Smooth muscle cell (in vitro differentiated cells): Measurements from ENCODE around the gene LCNL1. TPM values are rescaled to one million over a fixed set of nuclear protein-coding genes. Genes with fewer than 3 reads are reported as not detected.

Source experiments
- DNase-seq: peaks from one replicate; lab custom pipeline; 2025; ENCODE audit not compliant: unreplicated experiment; lab: John Stamatoyannopoulos, UW
- H2AFZ ChIP-seq: fragments of 200-600 bp; sonication (generic); 2 replicates; pipeline ENCODE4 v1.6.0; 2016; ENCODE audit warnings: antibody characterized with exemption, low read depth, mild to moderate bottlenecking
- H3F3A ChIP-seq: fragments of 200-600 bp; sonication (generic); 2 replicates; pipeline ENCODE4 v1.6.0; 2017; ENCODE audit warnings: antibody characterized with exemption, low read depth
- H3K27ac ChIP-seq: fragments of 200-600 bp; sonication (generic); 2 replicates; pipeline ENCODE4 v1.5.1; 2016; ENCODE audit warnings: low read depth, mild to moderate bottlenecking
- H3K27me3 ChIP-seq: fragments of 200-600 bp; sonication (generic); 2 replicates; pipeline ENCODE4 v1.6.1; 2016; ENCODE audit warnings: low read depth, mild to moderate bottlenecking
- H3K36me3 ChIP-seq: fragments of 200-600 bp; sonication (generic); 2 replicates; pipeline ENCODE4 v1.5.1; 2016; ENCODE audit warnings: low read depth
- H3K4me1 ChIP-seq: fragments of 200-600 bp; sonication (generic); 2 replicates; pipeline ENCODE4 v1.5.1; 2016; ENCODE audit warnings: low read depth
- H3K4me2 ChIP-seq: fragments of 200-600 bp; sonication (generic); 2 replicates; pipeline ENCODE4 v1.6.0; 2016; ENCODE audit warnings: mild to moderate bottlenecking
- H3K4me3 ChIP-seq: fragments of 200-600 bp; sonication (generic); 2 replicates; pipeline ENCODE4 v1.5.1; 2016; ENCODE audit warnings: mild to moderate bottlenecking
- H3K79me2 ChIP-seq: fragments of 200-600 bp; sonication (generic); 2 replicates; pipeline ENCODE4 v1.6.0; 2016; ENCODE audit warnings: low read depth, mild to moderate bottlenecking
- H3K9ac ChIP-seq: fragments of 200-600 bp; sonication (generic); 2 replicates; pipeline ENCODE4 v1.6.0; 2016; ENCODE audit warnings: low read depth
- H3K9me3 ChIP-seq: fragments of 200-600 bp; sonication (generic); replicated peaks from 2 replicates; pipeline ENCODE4 v1.5.1; 2016; ENCODE audit warnings: low read depth
- H4K20me1 ChIP-seq: fragments of 200-600 bp; sonication (generic); 2 replicates; pipeline ENCODE4 v1.6.0; 2016; ENCODE audit warnings: low read depth
- CTCF ChIP-seq: fragments of 200-600 bp; sonication (generic); IDR thresholded peaks from 2 replicates; pipeline ENCODE4 v1.5.1; 2017; ENCODE audit warnings: borderline replicate concordance, mild to moderate bottlenecking, antibody characterized with exemption; ENCODE audit not compliant: insufficient read depth, poor library complexity, severe bottlenecking
- WGBS: methylation state at CpG from one replicate; pipeline ENCODE4 v1.1.7; 2016; ENCODE audit warnings: low lambda C conversion rate; 5-methylcytosine and 5-hydroxymethylcytosine counted together
- polyA plus RNA-seq: library from polyadenylated mRNA; unstranded; fragments of >200 nt; fragmentation: Nextera tagmentation; extraction: Ambion mirVana; gene quantifications from 2 replicates; pipeline ENCODE4 v1.2.1, GENCODE V29; 2016
- total RNA-seq: library from RNA; depleted of rRNA; stranded (reverse); fragments of >200 nt; gene quantifications from 2 replicates; pipeline ENCODE4 v1.2.3, GENCODE V29; 2014

The LCNL1 gene
- total and polyA plus RNA-seq, 2 experiments from 2014 or later, result 0.89 to 1.1 TPM

- TF ChIP-seq CTCF, result no peak
- no peak overlapping the region for H3K9ac ChIP-seq
- no peak overlapping the region for H3K4me3 ChIP-seq
- no peaks in the 10 kb centered on the region for H3K27me3 ChIP-seq
- H2AFZ ChIP-seq, result no peak overlapping the region
- H3K9me3 ChIP-seq, result no peaks in the 10 kb centered on the region
- H4K20me1 ChIP-seq, result no peaks in the 10 kb centered on the region
- no peak overlapping the region for H3K27ac ChIP-seq
- no peak for DNase-seq
- no peaks in the 10 kb centered on the region for H3F3A ChIP-seq
- 83% methylated on average over 19 of the region's 19 CpGs for WGBS
- H3K36me3 ChIP-seq, result no peaks in the 10 kb centered on the region
- no peaks in the 10 kb centered on the region for H3K79me2 ChIP-seq
- H3K4me1 ChIP-seq, result peaks cover 6% of the 10 kb centered on the region
- no peak overlapping the region for H3K4me2 ChIP-seq
These were observed 29.0 kb upstream of the LCNL1 start for GRCh38 chr9:136953771-136954269.

- no peak overlapping the region for H2AFZ ChIP-seq
- H3K4me2 ChIP-seq, result no peak overlapping the region
- H3K4me3 ChIP-seq, result no peak overlapping the region
- no peak for TF ChIP-seq CTCF
- no peaks in the 10 kb centered on the region for H3K9me3 ChIP-seq
- no peaks in the 10 kb centered on the region for H3F3A ChIP-seq
- H3K27me3 ChIP-seq, result no peaks in the 10 kb centered on the region
- H3K4me1 ChIP-seq, result peaks cover 6% of the 10 kb centered on the region
- H3K79me2 ChIP-seq, result no peaks in the 10 kb centered on the region
- H3K27ac ChIP-seq, result no peak overlapping the region
- 91% methylated on average over 14 of the region's 25 CpGs for WGBS
- H4K20me1 ChIP-seq, result no peaks in the 10 kb centered on the region
- no peak for DNase-seq
- H3K9ac ChIP-seq, result no peak overlapping the region
- no peaks in the 10 kb centered on the region for H3K36me3 ChIP-seq
These were observed 28.3 kb upstream of the LCNL1 start for GRCh38 chr9:136954270-136955083.

GRCh38 chr9:136955202-136955942, 27.4 kb upstream of the LCNL1 start:
- Histone ChIP-seq H3K27me3 (no peaks in the 10 kb centered on the region), H3K4me1 (peaks cover 3% of the 10 kb centered on the region), H4K20me1 (no peaks in the 10 kb centered on the region), H2AFZ (no peak overlapping the region), H3K9ac (no peak overlapping the region), H3K9me3 (no peaks in the 10 kb centered on the region), H3F3A (no peaks in the 10 kb centered on the region), H3K79me2 (no peaks in the 10 kb centered on the region), H3K4me2 (no peak overlapping the region), H3K27ac (no peak overlapping the region), H3K36me3 (no peaks in the 10 kb centered on the region), H3K4me3 (no peak overlapping the region)
- no peak for DNase-seq
- TF ChIP-seq CTCF, result no peak
- 84% methylated on average over 14 of the region's 14 CpGs for WGBS
